ENCODE data around the gene ATPAF1.
"Not testable (repeated sequence)": the region's sequence is repeated elsewhere in the genome, so short reads cannot be mapped to it uniquely, and the experiment has no call there.

Gene ATPAF1

DNA sequence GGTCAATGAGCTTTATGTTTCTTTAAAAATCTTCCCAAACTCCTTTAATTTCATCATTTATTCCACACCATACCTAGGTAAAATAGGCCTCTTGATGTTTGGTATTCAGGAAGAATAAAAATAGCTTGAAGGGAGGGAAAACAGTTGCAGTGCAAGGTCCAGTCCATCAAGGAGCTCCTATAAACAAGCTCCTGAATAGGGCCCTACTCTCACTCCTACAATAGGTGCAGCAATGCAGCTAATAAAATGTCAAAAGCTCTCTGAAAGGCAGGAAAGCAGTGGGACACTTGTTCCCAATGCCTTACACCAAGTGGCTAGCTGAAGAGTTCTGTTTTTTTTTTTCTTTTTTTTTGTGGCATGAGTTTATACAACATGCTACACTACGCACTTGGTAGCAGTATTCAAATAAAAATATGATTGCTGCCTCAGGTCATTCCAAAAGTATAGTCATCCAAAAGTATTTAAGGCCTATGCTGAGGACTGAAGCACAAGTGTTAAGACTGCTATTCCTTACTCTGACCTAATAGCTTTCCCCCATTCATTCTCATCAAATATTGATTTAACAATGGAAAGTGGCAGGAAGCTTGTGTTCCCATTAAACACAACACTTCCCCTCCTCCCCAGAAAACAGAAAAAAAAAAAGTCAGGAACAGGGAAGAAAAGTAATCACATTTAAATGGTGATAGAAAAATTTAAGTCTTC is 13.3 kb upstream of the ATPAF1 start:
- no peak for DNase-seq (ENCODE audit: low spot score)

DNA sequence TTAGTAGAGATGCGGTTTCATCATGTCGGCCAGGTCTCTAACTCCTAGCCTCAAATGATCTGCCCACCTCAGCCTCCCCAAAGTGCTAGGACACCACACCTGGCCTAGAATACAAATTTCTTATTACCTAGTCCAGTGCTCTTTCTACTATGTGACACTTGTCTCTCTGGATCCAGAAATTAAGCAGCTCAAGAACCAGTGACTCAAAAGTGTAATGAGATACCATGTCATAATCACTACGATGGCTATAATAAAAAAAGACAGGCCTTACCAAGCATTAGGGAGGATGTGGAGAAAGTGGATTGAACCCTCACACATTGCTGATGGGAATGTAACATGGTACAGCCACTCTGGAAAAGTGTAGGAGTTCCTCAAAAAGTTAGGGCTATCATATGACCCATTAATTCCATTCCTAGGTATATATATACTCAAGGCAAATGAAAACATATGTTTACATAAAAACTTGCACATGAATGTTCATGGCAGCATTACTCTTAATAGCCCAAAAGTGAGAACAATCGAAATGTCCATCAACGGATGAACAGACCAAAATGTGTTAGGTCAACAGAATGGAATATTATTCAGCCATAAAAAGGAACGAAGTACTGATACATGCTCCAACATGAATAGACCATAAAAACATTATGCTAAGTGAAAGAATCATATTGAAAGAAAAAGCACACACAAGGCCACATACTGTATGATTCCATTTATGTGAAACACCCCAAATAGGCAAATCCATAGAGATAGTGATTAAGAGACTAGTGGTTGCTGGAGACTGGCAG is 11.8 kb upstream of the ATPAF1 start:
- no peak for DNase-seq (ENCODE audit: low spot score)

GRCh38 chr1:46677339-46677738 is 9.2 kb upstream of the ATPAF1 start:
- no peak for DNase-seq (ENCODE audit: low spot score)

GRCh38 chr1:46676531-46676930 is 8.4 kb upstream of the ATPAF1 start:
- no peak for DNase-seq (ENCODE audit: low spot score)

DNA sequence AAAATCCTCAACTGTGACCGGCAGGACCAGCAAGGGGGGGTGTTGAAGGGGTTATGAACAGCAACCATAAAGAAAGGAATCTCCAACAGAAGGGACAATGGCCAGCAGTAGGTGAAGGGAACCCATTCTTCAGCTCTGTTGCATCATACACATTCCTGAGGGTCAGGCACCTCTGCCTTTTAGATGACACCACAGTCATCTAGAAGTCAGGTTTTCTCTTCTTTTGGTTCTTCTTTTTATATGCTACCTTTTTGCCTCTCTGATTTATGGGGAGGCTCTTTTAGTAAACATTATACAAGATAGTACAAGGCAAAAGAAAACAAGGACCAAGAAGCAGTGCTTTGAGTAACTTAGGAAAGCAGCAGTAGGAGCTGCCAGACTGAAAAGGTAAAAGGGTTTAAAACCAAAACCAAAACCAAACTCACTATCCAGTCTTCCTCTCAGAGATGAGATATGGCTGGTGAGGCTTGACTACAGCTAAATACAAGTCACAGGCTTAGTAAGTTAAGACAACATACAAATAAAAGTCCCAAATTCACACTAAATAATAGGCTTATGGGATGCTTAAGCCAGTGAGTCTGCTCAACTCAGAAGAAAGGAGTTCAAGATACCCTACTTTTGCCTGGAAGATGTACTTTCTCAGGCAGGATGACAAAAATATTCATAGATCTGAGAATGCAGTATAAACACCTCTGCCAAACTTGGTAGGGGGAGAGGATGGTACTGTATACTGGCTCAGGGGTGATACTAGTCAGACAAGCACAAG is 7.6 kb upstream of the ATPAF1 start:
- peak; percentile 12 for DNase-seq (ENCODE audit: low spot score)

DNA sequence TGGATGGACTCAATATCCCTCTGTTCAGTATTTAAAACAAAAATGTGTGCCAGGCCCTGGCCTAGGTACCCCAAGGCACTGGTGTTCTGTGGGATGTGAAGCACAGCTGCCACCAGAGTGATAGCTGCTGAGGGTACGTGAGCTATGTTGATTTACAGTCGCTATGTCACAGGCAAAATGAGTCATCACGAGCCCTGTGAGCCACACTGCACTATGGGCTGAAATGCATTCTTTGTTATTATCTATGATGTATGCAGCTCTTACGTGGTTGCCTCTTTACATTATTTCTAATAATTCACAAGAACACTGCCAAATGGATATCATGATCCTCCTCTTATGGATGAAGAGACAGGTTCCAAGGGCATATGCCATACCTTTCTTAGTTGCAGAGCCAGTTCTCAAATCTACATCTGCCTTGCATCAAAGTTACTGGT is 5.6 kb upstream of the ATPAF1 start:
- DNase-seq (ENCODE audit: low spot score): peak; percentile 29

- no peak for DNase-seq (ENCODE audit: low spot score)
Observed at GRCh38 chr1:46672696-46673095, 4.5 kb upstream of the ATPAF1 start.

DNA sequence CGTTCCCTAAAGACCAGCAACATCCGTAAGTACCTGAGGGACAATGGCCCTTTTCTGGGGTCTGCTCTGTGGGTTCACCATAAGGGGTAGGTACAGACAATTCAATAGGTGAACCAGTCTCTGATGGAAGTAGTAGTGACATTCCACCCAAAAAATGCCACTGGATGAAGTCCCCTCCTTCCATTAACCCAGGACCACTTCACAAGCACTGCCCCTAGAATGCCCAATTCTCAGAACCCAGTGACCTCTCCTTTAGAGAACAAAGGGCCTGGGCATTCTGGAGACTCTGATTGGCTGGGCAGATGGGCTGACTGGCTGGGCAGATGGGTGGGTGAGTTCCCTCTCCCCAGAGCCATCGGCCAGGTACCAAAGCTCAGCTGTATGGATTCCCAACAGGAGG is 3.4 kb upstream of the ATPAF1 start, which contains the start of gene TEX38:
TEX38 (plus strand) TSS at position 301 of the 400 bp plus-strand sequence; CDS start at position 382, 81 bp downstream.
- no peak for DNase-seq (ENCODE audit: low spot score)

DNA sequence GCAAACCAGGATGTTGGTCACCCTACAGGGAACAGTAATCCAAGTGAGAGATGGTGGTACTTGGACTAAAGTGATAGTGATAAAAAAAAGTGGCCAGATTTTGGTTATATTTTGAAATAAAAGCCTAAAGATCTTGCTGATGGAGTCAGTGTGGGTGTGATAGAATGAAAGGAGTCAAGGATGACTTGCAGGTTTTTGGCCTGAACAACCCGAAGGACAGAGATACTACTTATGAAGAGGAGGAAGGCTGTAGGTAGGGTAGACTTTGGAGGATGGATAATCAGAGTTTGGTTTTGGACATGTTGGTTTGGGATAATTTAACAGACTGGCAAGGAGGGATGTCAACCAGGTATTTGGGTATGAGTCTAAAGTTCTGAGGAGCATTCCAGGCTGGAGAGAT is 2.0 kb upstream of the ATPAF1 start:
- DNase-seq (ENCODE audit: low spot score): no peak

- no peak for DNase-seq (ENCODE audit: low spot score)
Observed at GRCh38 chr1:46665983-46666382, 2.2 kb downstream of the ATPAF1 start.

GRCh38 chr1:46662919-46663318 is 5.2 kb downstream of the ATPAF1 start:
- not testable (repeated sequence) for DNase-seq (ENCODE audit: low spot score)

- DNase-seq (ENCODE audit: low spot score): not testable (repeated sequence)
Observed at GRCh38 chr1:46660116-46660515, 8.0 kb downstream of the ATPAF1 start.

DNA sequence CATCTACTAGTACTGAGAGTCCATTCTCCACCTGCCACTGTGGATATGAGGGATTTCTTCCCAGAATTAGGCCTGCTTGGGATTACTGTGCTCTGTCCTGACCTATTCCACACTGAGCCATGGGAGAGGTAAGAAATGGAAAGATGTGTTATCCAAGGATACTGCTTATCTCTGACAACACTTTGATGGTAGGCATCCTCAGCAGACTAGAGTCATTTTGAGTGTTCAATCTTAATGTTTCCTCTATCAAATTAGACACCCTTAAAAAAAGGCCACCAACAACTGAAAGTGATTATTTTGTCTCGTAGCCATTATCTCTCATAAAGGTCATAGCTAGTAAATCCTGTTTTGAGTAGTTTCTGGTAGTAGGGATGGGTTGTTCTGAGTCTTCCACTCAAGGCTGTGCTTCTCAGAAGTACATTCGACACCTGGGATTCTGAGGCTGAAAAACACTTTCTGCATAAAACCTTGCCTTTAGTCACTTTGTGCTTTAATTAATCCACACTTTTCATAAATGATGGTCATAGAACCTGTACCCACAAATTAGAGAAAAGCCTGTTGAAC is 8.8 kb downstream of the ATPAF1 start:
- no peak for DNase-seq (ENCODE audit: low spot score)

DNA sequence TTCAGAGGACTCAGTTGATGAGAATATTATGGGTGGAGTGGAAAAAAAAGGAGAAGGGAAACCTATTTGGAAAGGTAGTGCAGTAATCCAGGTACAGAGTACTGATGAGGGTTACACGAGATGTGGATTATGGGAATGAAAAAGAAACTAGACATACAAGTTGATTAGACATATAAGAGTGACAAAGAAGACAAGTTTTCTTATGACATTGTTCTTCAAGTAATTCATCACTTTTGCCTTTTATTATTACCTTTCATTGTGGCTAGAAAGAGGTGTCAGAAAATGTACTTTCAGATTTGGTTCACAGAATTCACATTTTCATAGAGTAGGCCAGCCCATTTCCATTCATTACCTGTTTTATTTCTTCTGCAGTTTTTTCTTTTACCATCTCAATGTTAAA is 10.4 kb downstream of the ATPAF1 start:
- no peak for DNase-seq (ENCODE audit: low spot score)

DNA sequence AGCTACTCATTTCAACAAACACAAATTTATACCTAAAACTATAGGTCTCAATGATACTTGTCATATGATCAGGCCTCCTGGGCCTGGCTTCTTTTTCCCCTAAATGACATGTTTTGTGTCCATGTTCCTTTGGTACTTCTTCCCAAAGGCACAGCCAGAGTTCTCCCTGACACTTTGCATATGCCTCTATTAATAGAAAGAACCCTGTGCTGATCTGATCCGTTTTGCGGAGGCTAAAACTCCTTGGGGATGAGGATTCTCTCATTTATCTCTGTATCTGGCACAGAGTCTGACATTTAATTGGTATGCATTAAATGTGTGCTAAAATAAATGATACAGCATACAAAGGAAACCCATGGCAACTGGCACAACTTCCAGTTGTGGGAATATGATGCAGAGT is 11.5 kb downstream of the ATPAF1 start:
- DNase-seq (ENCODE audit: low spot score): no peak

DNA sequence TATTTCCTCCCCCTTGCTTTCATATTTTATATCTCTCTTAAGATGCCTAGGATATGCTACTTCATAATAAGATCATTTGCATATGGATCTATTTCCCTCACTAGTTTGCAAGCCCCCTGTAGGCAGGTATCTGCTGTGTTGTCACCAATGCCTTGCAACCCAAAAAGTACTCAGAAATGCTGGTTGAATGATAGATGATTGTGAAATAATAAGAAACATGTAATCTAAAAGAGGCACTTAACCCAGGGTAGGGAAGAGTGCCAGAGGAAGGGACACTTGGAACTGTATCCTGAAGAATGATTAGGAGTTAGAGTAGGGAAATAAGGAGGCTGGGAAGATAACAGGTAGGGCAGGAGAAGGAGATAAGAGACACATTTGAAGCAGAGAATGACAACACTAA is 12.3 kb downstream of the ATPAF1 start:
- DNase-seq (ENCODE audit: low spot score): no peak

- not testable (repeated sequence) for DNase-seq (ENCODE audit: low spot score)
Observed at GRCh38 chr1:46654698-46655097, 13.5 kb downstream of the ATPAF1 start.

GRCh38 chr1:46654012-46654411 is 14.2 kb downstream of the ATPAF1 start:
- DNase-seq (ENCODE audit: low spot score): no peak

DNA sequence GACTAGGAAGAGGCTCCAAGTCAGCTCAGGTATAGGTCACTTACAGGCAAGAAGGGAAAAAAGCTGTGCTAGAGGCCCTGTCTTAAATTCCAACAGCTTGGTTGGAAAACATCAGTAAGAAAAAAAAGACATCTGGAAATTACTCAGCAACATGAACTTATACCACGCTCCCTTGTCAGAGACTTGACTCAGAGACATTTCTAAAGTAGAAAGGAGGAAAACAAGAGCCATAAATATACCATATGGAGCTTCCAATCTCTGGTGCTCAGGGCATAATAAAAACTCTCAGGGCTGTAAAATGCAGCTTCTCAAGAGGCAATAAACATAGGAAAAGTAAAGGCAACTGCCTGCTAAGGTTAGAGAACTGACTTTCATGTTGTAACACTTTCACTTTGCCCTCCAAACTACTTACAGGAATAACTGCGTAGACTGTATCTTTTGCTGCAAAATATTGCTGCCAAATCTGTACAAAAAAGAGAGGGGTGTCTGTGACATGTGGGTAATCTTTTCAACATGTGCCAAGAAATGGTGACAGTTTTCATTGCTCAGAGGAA is 14.7 kb downstream of the ATPAF1 start:
- no peak for DNase-seq (ENCODE audit: low spot score)

DNA sequence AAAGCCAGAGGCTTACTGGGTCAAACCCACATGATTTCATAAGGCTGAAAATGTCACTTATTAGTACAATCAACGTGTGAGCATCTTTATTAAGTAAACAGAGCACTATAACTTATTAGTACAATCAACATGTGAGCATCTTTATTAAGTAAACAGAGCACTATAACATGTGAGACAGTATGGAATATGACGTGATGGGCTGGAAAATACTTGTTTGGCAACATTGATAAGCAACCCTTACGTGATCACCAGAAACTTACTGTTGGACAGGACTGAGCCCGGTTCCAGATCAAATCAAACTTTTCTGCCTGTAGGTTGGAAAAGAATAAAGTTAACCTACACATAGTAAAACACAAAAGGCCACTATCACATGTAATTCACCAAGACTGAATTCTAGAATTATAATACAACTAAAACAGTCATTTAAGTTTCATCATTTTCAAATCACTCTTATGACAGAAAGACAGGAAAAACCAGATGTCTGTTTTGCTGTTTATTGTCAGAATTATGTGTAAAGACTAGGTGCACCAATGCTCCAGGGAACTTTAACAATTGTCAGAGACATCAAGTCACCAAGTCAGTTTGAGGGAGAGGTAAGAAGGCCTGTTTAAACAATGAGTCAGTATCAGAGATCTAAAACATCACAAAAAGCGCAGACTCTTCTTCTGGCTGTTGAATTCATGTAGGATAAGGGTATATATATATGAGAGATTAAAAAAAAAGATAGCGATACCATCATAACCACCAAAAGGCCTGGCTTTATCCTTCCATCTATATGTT is 15.7 kb downstream of the ATPAF1 start:
- DNase-seq (ENCODE audit: low spot score): no peak

DNA sequence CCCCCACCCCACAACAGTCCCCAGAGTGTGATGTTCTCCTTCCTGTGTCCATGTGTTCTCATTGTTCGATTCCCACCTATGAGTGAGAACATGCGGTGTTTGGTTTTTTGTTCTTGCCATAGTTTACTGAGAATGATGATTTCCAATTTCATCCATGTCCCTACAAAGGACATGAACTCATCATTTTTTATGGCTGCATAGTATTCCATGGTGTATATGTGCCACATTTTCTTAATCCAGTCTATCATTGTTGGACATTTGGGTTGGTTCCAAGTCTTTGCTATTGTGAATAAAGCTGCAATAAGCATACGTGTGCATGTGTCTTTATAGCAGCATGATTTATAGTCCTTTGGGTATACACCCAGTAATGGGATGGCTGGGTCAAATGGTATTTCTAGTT is 17.0 kb downstream of the ATPAF1 start:
- DNase-seq (ENCODE audit: low spot score): not testable (repeated sequence)
